HL-60 (cell line): ENCODE data around the gene TREM2.

Experiments
- DNase-seq, 2 experiments: peaks; one replicate each; pipeline ENCODE4 v3.0.0-alpha.2; 2010 to 2020; ENCODE audit warnings: low read depth in 1 of 2, low spot score in 1 of 2
- H3K27ac ChIP-seq: fragments of 250-450 bp; sonication (Bioruptor Pico); replicated peaks from 2 replicates; pipeline ENCODE4 v1.5.1; 2020; ENCODE audit warnings: mild to moderate bottlenecking, moderate library complexity
- H3K27me3 ChIP-seq: fragments of 250-450 bp; sonication (Bioruptor Pico); 2 replicates; pipeline ENCODE4 v1.5.1; 2021; ENCODE audit warnings: mild to moderate bottlenecking, moderate library complexity; ENCODE audit not compliant: insufficient read depth, poor library complexity, severe bottlenecking
- H3K4me3 ChIP-seq: replicated peaks from 2 replicates; pipeline ENCODE4 v1.5.1; 2011; ENCODE audit warnings: mild to moderate bottlenecking, control low read depth, low read length; ENCODE audit not compliant: insufficient read depth
- CTCF ChIP-seq: IDR thresholded peaks from one replicate; pipeline ENCODE4 v1.5.1; 2011; ENCODE audit warnings: low read length, control low read depth, inconsistent platforms; ENCODE audit not compliant: insufficient read depth
- GABPA ChIP-seq: IDR thresholded peaks from 2 replicates; pipeline ENCODE4 v1.6.1; 2012; ENCODE audit warnings: low read depth
- POLR2AphosphoS5 ChIP-seq: IDR thresholded peaks from 2 replicates; pipeline ENCODE4 v1.6.1; 2012; ENCODE audit warnings: low read depth
- REST ChIP-seq: IDR thresholded peaks from 2 replicates; pipeline ENCODE4 v1.6.1; 2012; ENCODE audit warnings: low read depth; ENCODE audit not compliant: insufficient replicate concordance
- SPI1 ChIP-seq: IDR thresholded peaks from 2 replicates; pipeline ENCODE4 v1.6.1; 2012; ENCODE audit warnings: low read depth, mild to moderate bottlenecking, borderline replicate concordance

TREM2 gene

GRCh38 chr6:41199552-41200246 lies 36.8 kb upstream of the TREM2 start:
- Histone ChIP-seq H3K4me3 (no peak overlapping the region), H3K27ac (peak overlapping the region; percentile 89), H3K27me3 (no peaks in the 10 kb centered on the region)
- peak in 1 of 2 experiments; percentile 49 for DNase-seq
- no peak for TF ChIP-seq REST
- TF ChIP-seq CTCF: no peak
- TF ChIP-seq POLR2AphosphoS5: no peak
- no peak for TF ChIP-seq SPI1
- no peak for TF ChIP-seq GABPA

- no peaks in the 10 kb centered on the region for H3K27me3 ChIP-seq
- no peak overlapping the region for H3K27ac ChIP-seq
- DNase-seq: no peak
- no peak for TF ChIP-seq POLR2AphosphoS5
- TF ChIP-seq REST: no peak
- TF ChIP-seq CTCF: no peak
- TF ChIP-seq SPI1: no peak
- no peak for TF ChIP-seq GABPA
- H3K4me3 ChIP-seq: no peak overlapping the region
Observed at GRCh38 chr6:41197234-41197633, 34.3 kb upstream of the TREM2 start.

- Histone ChIP-seq H3K4me3 (no peak overlapping the region), H3K27ac (no peak overlapping the region), H3K27me3 (no peaks in the 10 kb centered on the region)
- DNase-seq: no peak
- TF ChIP-seq SPI1 (no peak), CTCF (no peak), REST (no peak), GABPA (no peak), POLR2AphosphoS5 (no peak)
Observed at GRCh38 chr6:41194386-41194785, 31.5 kb upstream of the TREM2 start.
